ENCODE measurements around the gene OR52E5.
A peak's percentile ranks its signal among the peaks of the same experiment; 100 is the strongest.

Gene OR52E5

GRCh38 chr11:5880329-5880728 is 12.7 kb upstream of the OR52E5 start, which contains the start of gene OR52E4:
Gene OR52E4 (plus strand): TSS chr11:5880629. CDS start chr11:5884293, 3,664 bp downstream.
- TF ChIP-seq CTCF (IDR thresholded peaks at IDR 0.05; ENCODE audit: low read depth, low read length), result no peak
- DNase-seq (ENCODE audit: extremely low read depth, low read depth), result no peak

GRCh38 chr11:5881756-5882155 is 11.3 kb upstream of the OR52E5 start:
- no peak for DNase-seq (ENCODE audit: extremely low read depth, low read depth)
- TF ChIP-seq CTCF (IDR thresholded peaks at IDR 0.05; ENCODE audit: low read depth, low read length), result no peak

- TF ChIP-seq CTCF (IDR thresholded peaks at IDR 0.05; ENCODE audit: low read depth, low read length), result no peak
- no peak for DNase-seq (ENCODE audit: extremely low read depth, low read depth)
Measured at GRCh38 chr11:5887172-5887571, 5.8 kb upstream of the OR52E5 start.

- no peak for DNase-seq (ENCODE audit: extremely low read depth, low read depth)
- no peak for TF ChIP-seq CTCF (IDR thresholded peaks at IDR 0.05; ENCODE audit: low read depth, low read length)
Measured at GRCh38 chr11:5887661-5888060, 5.3 kb upstream of the OR52E5 start.

- DNase-seq (ENCODE audit: extremely low read depth, low read depth), result no peak
- TF ChIP-seq CTCF (IDR thresholded peaks at IDR 0.05; ENCODE audit: low read depth, low read length), result peak; percentile 24
Measured at GRCh38 chr11:5891216-5891800, 1.7 kb upstream of the OR52E5 start.

GRCh38 chr11:5899534-5899933 is 6.5 kb downstream of the OR52E5 start:
- no peak for TF ChIP-seq CTCF (IDR thresholded peaks at IDR 0.05; ENCODE audit: low read depth, low read length)
- no peak for DNase-seq (ENCODE audit: extremely low read depth, low read depth)

GRCh38 chr11:5910540-5910939 is 17.5 kb downstream of the OR52E5 start:
- DNase-seq (ENCODE audit: extremely low read depth, low read depth), result no peak
- no peak for TF ChIP-seq CTCF (IDR thresholded peaks at IDR 0.05; ENCODE audit: low read depth, low read length)

All from AG09319 (cell line).